Hematopoietic multipotent progenitor cell treated with erythropoietin and hydrocortisone succinate and interleukin-3 and kit ligand, for 17 days (in vitro differentiated cells): Measurements from ENCODE around the gene ZBTB17.

Source experiments
- DNase-seq: peaks from one replicate; pipeline ENCODE4 v3.0.0-alpha.2; 2015; ENCODE audit warnings: low spot score

The ZBTB17 gene

DNA sequence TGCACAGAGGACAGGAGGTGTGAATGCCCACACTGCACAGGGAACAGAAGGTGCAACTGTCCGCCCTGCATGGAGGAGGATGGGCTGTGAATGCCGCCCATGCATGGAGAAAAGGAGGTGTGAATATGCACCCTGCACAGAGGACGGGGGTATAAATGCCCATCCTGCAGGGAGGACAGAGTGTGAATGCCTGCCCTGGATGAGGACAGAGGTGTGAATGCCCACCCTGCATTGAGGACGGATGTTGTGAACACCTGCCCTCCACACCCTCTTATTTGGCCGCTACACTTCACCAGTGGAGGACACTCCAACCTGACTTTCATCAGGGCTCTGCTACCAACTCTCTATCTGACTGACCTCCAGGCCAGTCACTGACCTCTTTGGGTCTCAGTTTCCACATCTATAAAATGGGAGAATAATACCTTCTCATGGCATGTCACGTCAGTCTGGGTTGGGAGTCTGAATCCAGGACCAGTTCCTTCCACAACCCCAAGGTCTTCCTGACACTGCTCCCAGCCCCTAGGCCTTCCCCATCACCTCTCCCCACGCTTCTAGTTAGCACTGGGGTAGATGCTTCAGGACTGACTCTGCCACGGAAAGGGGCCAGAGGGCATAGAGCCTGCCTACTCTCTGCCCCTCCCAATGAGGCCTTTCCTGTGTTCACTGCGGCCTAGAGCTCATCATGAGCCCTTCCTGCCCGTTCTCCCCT lies 28.4 kb downstream of the ZBTB17 start:
- DNase-seq: no peak

DNA sequence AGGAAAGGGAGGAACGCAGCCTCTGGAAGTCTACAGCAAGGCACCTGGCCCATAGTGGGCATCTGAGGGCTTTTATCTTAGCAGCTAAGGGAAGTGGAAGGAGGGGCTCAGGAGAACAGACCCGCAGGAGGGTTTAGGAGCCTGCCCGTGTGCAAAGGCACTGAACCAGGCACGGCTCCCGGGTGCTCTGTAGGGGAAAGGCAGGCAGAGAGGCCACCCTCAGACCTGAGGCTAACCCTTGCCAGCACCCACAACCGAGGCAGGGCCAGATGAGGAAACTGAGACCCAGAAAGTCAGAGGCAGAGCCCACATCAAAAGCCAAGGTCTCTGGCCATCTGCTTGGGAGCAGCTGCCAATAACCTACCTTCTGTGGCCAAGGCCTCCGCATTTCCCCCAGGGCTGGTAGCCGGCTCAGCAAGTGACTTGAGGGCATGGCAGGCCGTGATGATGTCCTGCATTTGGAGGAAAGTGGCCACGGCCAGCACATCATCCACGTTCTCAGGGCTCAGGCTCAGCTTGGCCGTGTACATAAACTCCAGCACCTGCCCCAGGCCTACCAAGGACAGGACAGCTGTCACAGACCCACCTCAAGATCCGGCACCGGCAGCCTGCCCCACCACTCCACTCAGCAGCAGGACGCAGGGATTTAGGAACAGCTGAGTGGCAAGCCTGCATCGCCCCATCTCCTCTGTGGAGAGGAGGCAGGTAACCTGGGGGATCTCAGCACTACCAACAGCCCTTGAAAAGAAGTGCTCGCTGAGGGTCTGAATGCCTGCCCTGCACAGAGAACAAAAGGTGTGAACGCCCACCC lies 29.1 kb downstream of the ZBTB17 start:
- no peak for DNase-seq

- DNase-seq: no peak
Measured at GRCh38 chr1:15945832-15946448, 30.0 kb downstream of the ZBTB17 start.

DNA sequence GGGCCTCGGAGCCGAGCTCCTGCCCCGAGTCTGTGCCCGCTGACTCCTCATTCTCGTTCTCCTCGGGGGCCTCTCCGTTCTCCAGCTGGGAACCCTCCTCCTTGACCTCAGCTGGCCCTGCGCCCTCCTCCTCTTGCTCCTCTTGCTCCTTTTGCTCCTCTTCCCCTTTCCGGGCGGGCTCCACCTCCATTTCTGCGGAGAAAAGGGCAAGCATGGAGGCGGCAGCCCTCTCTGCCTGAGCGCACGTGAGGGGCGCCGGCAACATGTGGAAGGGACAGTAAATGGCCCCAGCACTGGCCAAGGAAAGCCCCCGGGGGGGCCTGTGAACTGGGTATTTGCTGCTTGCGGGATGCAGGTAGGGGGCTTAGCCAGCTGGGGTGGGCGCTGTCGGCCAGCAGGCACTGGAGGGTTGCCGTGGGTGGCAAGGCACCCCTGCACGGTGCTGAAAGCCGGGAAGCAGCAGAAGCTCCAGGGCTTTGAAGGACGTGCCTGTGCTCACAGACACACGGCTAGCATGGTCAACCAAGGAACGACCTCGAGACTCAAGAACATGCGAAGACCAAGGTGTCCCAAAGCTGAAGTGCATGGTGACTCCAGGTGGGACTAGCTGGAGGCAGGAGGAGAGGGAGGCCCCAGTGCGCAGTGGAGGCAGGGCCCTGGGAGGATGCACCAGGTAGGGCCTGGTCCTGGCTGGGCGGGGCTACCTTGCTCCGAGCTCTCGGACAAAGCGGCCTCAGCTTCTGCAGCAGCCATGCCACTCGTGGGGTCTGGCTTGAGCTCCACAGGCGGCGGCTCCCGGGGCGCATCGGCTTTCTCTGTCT lies 30.7 kb downstream of the ZBTB17 start:
- no peak for DNase-seq

DNA sequence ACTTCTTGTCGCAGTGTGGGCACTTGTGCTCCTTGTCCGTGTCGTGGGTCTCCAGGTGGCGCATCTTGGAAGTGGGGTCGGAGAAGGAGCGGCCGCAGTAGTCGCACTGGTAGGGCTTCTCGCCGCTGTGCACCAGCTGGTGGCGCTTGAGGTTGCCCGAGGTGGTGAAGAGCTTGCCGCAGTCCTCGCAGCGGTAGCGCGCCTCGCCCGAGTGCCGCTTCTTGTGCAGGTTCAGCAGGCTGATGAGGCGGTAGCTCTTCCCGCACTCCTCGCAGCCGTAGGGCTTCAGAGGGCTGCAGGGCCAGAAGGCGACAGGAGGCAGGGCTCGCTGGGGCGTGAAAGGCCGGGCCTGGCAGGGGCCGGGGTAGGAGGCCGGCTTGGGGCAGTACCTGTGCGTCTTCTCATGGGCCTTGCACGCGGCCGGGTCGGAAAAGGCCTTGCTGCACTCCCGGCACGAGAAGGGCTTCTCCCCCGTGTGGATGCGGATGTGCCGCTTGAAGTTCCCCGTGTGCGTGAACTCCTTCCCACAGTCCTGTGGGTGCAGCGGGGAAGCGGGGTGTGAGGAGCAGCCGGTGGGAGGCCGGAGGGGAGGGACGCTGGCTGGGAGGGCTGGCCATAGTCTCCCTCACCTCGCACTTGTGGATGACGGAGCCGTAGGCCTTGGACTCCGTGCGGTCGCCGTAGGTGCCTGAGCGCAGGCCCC lies 31.4 kb downstream of the ZBTB17 start:
- DNase-seq: no peak

DNA sequence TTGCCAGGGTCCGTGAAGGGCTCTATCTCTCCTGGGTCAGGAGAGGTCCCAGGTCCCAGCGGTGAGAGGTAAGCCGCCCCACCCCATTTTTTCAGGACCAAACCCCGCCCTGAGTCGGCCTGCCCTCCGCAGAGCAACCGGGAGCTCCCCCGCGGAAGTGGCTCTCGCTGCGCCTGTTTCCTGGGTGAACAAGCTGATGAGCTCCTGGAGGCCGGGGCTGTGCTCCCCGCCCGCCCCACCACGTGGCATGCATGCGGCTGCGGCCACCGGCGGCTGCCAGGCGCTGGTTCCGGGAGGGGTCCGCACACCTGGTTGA lies 32.0 kb downstream of the ZBTB17 start:
- DNase-seq: no peak

GRCh38 chr1:15943328-15943991 lies 32.4 kb downstream of the ZBTB17 start:
- DNase-seq: no peak

DNA sequence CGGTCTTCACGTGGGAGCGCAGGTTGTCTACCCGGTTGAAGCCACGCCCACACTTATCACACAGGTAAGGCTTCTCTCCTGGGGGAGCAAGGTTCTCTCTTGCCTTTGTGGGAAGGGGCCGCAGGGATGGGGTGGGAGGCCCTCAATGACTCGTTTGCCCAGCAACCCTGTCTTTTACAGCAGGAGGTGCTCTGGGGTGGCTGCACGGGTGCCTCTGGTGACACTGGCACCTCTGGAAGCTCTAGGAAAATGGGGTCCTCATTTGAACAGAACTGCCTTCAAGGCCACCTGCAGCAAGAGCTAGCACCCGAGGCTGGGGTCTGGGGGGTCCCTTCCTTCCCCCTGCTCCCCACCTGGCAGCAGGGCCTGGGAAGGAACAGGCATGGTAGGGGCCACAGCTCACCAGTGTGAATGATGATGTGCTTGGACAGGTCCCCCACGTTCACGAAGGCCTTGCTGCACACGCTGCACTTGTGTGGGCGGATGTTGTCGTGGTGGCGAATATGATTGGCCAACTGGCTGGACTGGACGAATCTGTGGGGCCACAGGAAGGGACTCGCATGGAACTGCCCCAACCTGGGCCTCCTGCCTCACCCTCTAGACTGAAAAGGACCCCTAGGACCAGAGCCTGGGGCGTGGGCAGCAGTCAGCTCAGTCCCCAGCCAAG lies 33.1 kb downstream of the ZBTB17 start:
- DNase-seq: no peak

DNA sequence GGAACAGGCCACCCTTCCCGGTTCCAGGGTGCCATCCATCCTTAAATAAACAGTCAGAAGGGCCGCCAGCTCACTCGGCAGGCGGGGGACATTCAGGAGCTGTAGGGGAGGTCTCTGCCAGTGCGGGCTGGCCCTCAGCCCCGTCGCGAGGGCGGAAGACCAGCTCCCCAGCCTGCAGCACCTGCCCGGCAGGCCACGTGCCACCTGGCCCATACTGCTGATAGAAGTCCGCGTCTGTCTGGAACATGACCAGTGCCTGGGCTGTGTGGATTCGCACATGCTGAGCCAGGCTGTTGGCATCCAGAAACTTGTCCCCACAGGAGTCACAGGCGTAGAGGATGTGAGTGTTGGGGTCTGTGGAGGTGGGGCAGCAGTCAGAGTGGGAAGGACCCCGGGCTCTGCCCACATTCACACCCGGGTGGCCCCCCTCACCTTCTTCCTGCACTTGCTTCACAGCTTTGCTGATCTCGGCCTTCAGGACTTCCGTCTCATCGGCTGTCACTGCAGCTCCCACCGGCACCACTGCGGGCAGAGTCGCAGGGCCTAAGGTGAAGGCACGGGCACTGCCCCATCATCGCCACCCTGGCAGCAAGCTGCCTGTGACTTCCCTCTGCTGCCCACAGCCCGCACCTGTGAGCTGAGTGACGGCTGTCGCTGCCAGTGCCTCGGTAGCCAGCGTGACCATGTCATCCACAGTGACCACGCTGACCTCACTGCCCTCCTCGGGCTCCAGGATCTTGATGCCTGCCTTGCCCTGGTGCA lies 33.8 kb downstream of the ZBTB17 start:
- no peak for DNase-seq

DNA sequence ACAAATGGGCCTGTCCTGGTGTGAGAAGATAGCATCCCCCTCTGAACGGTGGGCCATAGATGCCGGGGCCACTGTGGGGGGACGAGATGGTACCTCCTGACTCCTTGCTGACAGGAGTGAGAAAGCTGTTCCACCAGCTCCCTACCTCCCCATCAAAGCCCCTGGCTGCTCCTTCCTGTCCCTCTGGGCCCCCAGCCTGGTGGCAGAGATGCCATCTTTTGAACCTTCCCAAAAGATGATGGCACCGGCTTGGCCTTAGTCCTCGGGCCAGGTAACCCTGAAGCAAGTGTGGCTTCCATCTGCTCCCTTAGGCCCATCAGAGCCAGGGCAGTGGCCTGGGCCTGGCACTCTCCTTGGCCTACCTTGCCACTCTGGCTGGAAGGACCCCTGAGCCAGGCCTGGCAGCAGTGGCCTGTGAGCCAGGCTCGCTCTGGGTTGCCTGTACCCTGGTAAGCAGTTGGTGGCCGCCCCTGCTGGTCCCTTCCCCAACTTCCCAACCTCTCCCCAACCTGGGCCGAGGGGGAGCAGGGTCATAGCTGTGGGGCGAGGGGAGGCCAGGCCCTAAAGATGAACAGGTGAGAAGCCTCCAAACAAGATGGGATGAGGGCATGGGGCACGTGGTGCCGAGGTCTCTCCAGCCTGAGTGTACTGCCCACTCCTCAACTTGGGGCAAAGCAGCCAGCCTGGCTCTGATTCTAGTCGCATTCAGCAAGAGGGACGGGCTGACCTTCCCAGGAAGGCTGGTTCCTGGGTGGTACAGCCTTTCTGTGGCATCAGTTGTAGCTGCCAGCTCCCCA lies 34.7 kb downstream of the ZBTB17 start:
- no peak for DNase-seq

DNA sequence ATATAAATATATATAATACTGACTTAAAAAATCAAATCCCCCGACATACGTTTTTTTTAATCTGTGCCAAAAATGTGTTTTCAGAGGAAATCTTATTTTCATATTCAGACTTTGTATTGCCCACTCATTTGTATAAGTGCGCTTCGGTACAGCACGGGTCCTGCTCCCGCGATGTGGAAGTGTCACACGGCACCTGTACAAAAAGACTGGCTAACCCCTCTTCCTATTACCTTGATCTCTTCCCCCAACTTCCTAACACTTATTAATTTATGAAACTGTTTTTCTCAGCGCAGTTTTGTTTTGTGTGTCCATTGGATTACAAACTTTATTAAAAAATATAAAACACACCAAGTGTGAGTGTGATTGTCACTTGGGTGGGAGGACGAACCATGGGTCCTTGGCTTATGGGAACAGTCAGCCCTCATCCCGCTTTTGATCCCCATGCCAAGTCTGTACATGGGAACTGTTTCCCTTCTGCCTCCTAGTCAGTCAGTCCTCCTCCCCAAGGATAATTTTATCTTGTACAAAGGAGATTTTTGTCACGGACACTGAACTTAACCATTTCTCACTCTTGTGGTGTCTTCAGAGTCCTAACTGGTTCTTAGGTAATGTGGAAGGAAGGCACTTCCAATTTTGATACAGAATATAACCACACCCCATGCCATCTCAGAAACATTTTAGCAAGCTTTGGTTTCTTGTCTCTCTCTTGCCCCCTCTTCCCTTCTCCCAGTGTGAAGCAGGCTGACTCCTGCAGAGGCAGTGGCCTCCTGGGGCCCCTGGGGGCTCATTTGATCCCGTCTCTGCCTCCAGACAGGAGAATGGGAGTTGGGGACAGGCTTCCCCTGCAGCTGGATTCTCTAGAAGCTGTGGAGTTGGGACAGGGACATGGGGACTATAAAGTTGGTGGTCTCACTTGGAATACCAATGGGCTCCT lies 35.5 kb downstream of the ZBTB17 start:
- no peak for DNase-seq

DNA sequence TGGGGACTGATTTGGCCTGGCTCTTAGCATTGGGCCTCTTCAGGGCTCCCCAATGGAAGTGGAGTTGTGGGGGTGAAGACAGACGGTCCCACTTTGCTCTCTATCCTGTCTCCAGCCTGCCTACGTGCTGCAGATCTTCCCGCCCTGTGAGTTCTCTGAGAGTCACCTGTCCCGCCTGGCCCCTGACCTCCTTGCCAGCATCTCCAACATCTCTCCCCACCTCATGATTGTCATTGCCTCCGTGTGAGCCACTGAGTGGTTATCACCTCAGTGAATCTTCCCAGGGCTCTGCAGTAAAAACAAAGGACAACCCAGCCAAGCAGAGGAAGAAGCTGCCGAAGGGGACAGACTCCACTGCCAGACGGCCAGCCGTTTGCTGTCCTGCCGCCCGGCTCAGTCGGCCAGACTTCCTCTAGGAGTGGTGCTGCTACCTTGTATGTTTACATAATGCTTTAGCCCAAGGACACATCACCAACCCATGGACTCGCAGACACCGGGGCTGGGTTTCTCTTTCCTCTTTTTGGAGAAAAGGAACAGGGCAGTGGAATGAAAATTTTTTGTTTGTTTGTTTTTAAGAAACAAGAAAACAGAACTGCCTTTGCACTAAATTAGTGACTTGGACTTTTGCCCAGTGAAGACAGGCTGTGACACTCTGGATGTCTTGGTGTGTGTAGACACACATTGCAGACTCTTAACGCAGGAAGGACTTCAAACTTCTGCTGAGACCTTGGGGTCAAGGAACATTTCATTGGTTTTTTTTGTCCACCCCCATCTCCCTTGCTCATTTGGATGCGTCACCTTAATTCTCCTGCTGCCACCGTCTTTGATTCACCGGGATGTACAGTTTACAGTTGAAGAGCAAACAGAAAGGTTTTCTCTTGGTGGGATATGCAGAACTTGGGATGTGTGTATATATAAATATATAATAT lies 36.5 kb downstream of the ZBTB17 start:
- DNase-seq: no peak

DNA sequence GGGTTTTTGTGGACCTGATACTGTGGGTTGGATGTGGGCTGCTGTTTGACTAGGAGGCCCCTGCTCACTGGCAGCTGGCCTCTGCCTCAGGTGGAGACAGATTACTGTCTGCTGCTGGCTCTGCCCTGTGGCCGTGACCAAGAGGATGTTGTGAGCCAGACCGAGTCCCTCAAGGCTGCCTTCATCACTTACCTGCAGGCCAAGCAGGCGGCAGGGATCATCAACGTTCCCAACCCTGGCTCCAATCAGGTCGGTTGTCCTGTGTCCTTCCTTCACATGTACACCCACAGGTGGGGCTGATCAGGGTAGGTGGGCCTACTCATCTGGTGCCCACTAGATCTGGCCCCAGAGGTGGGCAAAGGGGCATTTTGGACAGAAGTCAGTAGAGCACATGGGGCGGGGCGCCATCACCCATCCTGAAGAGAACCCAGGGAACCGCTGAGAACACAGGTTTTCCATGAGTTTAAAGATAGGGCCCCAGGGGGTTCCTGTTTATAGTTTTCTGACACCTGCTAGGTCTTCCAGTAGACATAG lies 37.2 kb downstream of the ZBTB17 start:
- no peak for DNase-seq

GRCh38 chr1:15937706-15938168 lies 38.2 kb downstream of the ZBTB17 start:
- DNase-seq: no peak

GRCh38 chr1:15937146-15937545 lies 38.8 kb downstream of the ZBTB17 start:
- no peak for DNase-seq

GRCh38 chr1:15936025-15936424 lies 39.9 kb downstream of the ZBTB17 start:
- DNase-seq: no peak
